Prostate gland (tissue), 2 donors: ENCODE results near the gene MICU1.
"Not testable (repeated sequence)": the region's sequence is repeated elsewhere in the genome, so short reads cannot be mapped to it uniquely, and the experiment has no call there.

ENCODE experiments used
- POLR2A ChIP-seq: fragments of 450-650 bp; IDR thresholded peaks from one replicate; pipeline ENCODE4 v1.6.1; 2016; ENCODE audit warnings: antibody characterized with exemption, mild to moderate bottlenecking
- POLR2AphosphoS5 ChIP-seq: sonication (generic); formaldehyde crosslinking; IDR thresholded peaks from one replicate; pipeline ENCODE4 v1.6.1; 2017; ENCODE audit warnings: antibody characterized with exemption
- TF ChIP-seq, protein P1 (sequence below), 4 experiments: fragments of 200-600 bp in 2 of 4; fragments of 450-650 bp in 2 of 4; sonication (generic) in 2 of 4; IDR thresholded peaks; 1 replicate in 3 of 4; 2 replicates in 1 of 4; pipeline ENCODE4 v1.5.1; 2016 to 2019; ENCODE audit warnings: antibody characterized with exemption in 4 of 4, mild to moderate bottlenecking in 2 of 4, moderate library complexity in 2 of 4

DNA sequence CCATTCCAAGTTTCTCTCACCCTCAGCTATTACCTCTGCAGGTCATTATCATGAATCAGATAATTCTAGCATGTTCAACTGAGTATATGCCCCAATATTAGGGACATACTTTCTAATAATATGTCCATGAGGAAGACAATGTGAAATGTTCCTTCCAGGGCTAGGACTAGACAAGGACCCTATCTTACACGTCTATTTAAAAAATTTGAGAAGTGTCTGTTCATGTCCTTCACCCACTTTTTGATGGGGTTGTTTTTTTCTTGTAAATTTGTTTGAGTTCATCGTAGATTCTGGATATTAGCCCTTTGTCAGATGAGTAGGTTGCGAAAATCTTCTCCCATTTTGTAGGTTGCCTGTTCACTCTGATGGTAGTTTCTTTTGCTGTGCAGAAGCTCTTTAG, 21.1 kb upstream of the MICU1 start:
- not testable (repeated sequence) for TF ChIP-seq POLR2AphosphoS5, POLR2A
- TF ChIP-seq, protein P1, sequence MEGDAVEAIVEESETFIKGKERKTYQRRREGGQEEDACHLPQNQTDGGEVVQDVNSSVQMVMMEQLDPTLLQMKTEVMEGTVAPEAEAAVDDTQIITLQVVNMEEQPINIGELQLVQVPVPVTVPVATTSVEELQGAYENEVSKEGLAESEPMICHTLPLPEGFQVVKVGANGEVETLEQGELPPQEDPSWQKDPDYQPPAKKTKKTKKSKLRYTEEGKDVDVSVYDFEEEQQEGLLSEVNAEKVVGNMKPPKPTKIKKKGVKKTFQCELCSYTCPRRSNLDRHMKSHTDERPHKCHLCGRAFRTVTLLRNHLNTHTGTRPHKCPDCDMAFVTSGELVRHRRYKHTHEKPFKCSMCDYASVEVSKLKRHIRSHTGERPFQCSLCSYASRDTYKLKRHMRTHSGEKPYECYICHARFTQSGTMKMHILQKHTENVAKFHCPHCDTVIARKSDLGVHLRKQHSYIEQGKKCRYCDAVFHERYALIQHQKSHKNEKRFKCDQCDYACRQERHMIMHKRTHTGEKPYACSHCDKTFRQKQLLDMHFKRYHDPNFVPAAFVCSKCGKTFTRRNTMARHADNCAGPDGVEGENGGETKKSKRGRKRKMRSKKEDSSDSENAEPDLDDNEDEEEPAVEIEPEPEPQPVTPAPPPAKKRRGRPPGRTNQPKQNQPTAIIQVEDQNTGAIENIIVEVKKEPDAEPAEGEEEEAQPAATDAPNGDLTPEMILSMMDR (IDR thresholded peaks at IDR 0.05) = not testable (repeated sequence)
